RWPE2 (cell line): ENCODE data around the gene PPP1R14C.
"Not testable (repeated sequence)": the region's sequence is repeated elsewhere in the genome, so short reads cannot be mapped to it uniquely, and the experiment has no call there.

Source experiments
- ATAC-seq: fragments of 200-7000 bp; cut with Tn5 transposase; 3 replicates; pipeline ENCODE4 v1.9.1; 2021; ENCODE audit warnings: low read depth
- DNase-seq: peaks from one replicate; pipeline ENCODE4 v3.0.0-alpha.2; 2020; ENCODE audit warnings: low spot score
- H3K27ac ChIP-seq: fragments of 450-650 bp; 2 replicates; pipeline ENCODE4 v1.5.1; 2017; ENCODE audit warnings: mild to moderate bottlenecking; ENCODE audit not compliant: poor library complexity, severe bottlenecking
- H3K27me3 ChIP-seq: fragments of 250-450 bp; sonication (Bioruptor Pico); 2 replicates; pipeline ENCODE4 v1.5.1; 2021; ENCODE audit warnings: mild to moderate bottlenecking, moderate library complexity; ENCODE audit not compliant: insufficient read depth, poor library complexity, severe bottlenecking
- H3K36me3 ChIP-seq: fragments of 250-450 bp; sonication (Bioruptor Pico); 2 replicates; pipeline ENCODE4 v1.5.1; 2020; ENCODE audit warnings: low read depth, mild to moderate bottlenecking, moderate library complexity
- H3K4me1 ChIP-seq: fragments of 250-450 bp; sonication (Bioruptor Pico); 2 replicates; pipeline ENCODE4 v1.5.1; 2021; ENCODE audit warnings: mild to moderate bottlenecking, moderate library complexity; ENCODE audit not compliant: insufficient read depth, poor library complexity, severe bottlenecking
- H3K4me3 ChIP-seq: fragments of 250-450 bp; sonication (Bioruptor Pico); 2 replicates; pipeline ENCODE4 v1.5.1; 2021; ENCODE audit warnings: mild to moderate bottlenecking, moderate library complexity; ENCODE audit not compliant: severe bottlenecking
- H3K9me3 ChIP-seq: fragments of 250-450 bp; sonication (Bioruptor Pico); 2 replicates; pipeline ENCODE4 v1.5.1; 2021; ENCODE audit warnings: mild to moderate bottlenecking, moderate library complexity; ENCODE audit not compliant: severe bottlenecking
- CTCF ChIP-seq: fragments of 450-650 bp; IDR thresholded peaks from one replicate; pipeline ENCODE4 v1.5.1; 2017; ENCODE audit warnings: mild to moderate bottlenecking, moderate library complexity; ENCODE audit not compliant: poor library complexity, severe bottlenecking

The PPP1R14C gene

GRCh38 chr6:150177259-150177951 lies 34.6 kb downstream of the PPP1R14C start:
- H3K27ac ChIP-seq: no peak overlapping the region
- 0 out of 2 replicates have a peak, but pooled peaks cover 8% of the 10 kb centered on the region for H3K36me3 ChIP-seq
- H3K4me1 ChIP-seq: peaks cover 22% of the 10 kb centered on the region
- H3K4me3 ChIP-seq: no peak overlapping the region
- TF ChIP-seq CTCF: no peak
- no peaks in the 10 kb centered on the region for H3K27me3 ChIP-seq
- H3K9me3 ChIP-seq: no peaks in the 10 kb centered on the region
- ATAC-seq: no peak
- DNase-seq: no peak

GRCh38 chr6:150177952-150178520 lies 35.2 kb downstream of the PPP1R14C start:
- no peak for ATAC-seq
- no peak overlapping the region for H3K27ac ChIP-seq
- peaks cover 29% of the 10 kb centered on the region for H3K4me1 ChIP-seq
- no peaks in the 10 kb centered on the region for H3K27me3 ChIP-seq
- H3K9me3 ChIP-seq: no peaks in the 10 kb centered on the region
- no peak overlapping the region for H3K4me3 ChIP-seq
- H3K36me3 ChIP-seq: 0 out of 2 replicates have a peak, but pooled peaks cover 8% of the 10 kb centered on the region
- no peak for DNase-seq
- TF ChIP-seq CTCF: no peak

GRCh38 chr6:150179030-150179429 lies 36.2 kb downstream of the PPP1R14C start:
- TF ChIP-seq CTCF: no peak
- 0 out of 2 replicates have a peak, but pooled peaks cover 8% of the 10 kb centered on the region for H3K36me3 ChIP-seq

GRCh38 chr6:150179907-150180424 lies 37.1 kb downstream of the PPP1R14C start:
- not testable (repeated sequence) for H3K4me3 ChIP-seq, H3K36me3 ChIP-seq, H3K9me3 ChIP-seq, H3K27ac ChIP-seq, ATAC-seq, DNase-seq, H3K27me3 ChIP-seq
- H3K4me1 ChIP-seq: peaks cover 32% of the 10 kb centered on the region

More at GRCh38 chr6:150179030-150179429, 36.2 kb downstream of the PPP1R14C start:
- Histone ChIP-seq H3K27me3 (no peaks in the 10 kb centered on the region), H3K4me3 (no peak overlapping the region), H3K4me1 (peaks cover 32% of the 10 kb centered on the region), H3K9me3 (no peaks in the 10 kb centered on the region), H3K27ac (no peak overlapping the region)
- ATAC-seq (no peak), DNase-seq (no peak)

- no peak for TF ChIP-seq CTCF
- Histone ChIP-seq H3K27ac (no peak overlapping the region), H3K4me3 (no peak overlapping the region), H3K4me1 (peaks cover 30% of the 10 kb centered on the region), H3K27me3 (no peaks in the 10 kb centered on the region), H3K9me3 (no peaks in the 10 kb centered on the region), H3K36me3 (no peaks in the 10 kb centered on the region)
- ATAC-seq (no peak), DNase-seq (no peak)
These were observed 37.7 kb downstream of the PPP1R14C start for GRCh38 chr6:150180517-150180916.
